ENCODE results near the gene PADI6. TPM values are rescaled to one million over a fixed set of nuclear protein-coding genes. Genes with fewer than 3 reads are reported as not detected.

Gene PADI6
- total and polyA plus RNA-seq, 2 experiments from 2014 or later: not detected

GRCh38 chr1:17377325-17377953 lies 5.4 kb downstream of the PADI6 start:
- Histone ChIP-seq H2AFZ (no peak overlapping the region), H3K79me2 (no peaks in the 10 kb centered on the region), H3K27me3 (no peaks in the 10 kb centered on the region), H3K4me2 (no peak overlapping the region), H3K27ac (no peak overlapping the region), H4K20me1 (ENCODE audit: insufficient read depth, poor library complexity, severe bottlenecking) (no peaks in the 10 kb centered on the region), H3K4me3 (no peak overlapping the region), H3K9me2 (replicated peaks; ENCODE audit: insufficient read depth) (no peaks in the 10 kb centered on the region), H3K9me3 (ENCODE audit: low read depth) (no peaks in the 10 kb centered on the region), H3K4me1 (ENCODE audit: insufficient read depth) (no peaks in the 10 kb centered on the region), H3K36me3 (replicated peaks; ENCODE audit: insufficient read depth, low read depth) (no peaks in the 10 kb centered on the region)
- peak; percentile 35 for DNase-seq (ENCODE audit: low spot score)
- WGBS (ENCODE audit: low lambda C conversion rate, missing lambda C conversion rate): 42% methylated on average over 16 of the region's 16 CpGs
- TF ChIP-seq CTCF (IDR thresholded peaks at IDR 0.05; ENCODE audit: poor library complexity): no peak
- TF ChIP-seq EZH2 (IDR thresholded peaks at IDR 0.05; ENCODE audit: borderline replicate concordance): no peak
- no peak for TF ChIP-seq EZH2phosphoT487 (IDR thresholded peaks at IDR 0.05; ENCODE audit: low read depth, severe bottlenecking, unreplicated experiment)

- no peak overlapping the region for H2AFZ ChIP-seq
- no peaks in the 10 kb centered on the region for H3K79me2 ChIP-seq
- 91% methylated on average over 2 of the region's 2 CpGs for WGBS (ENCODE audit: low lambda C conversion rate, missing lambda C conversion rate)
- H3K27me3 ChIP-seq: no peaks in the 10 kb centered on the region
- H3K4me2 ChIP-seq: no peak overlapping the region
- H3K27ac ChIP-seq: no peak overlapping the region
- no peaks in the 10 kb centered on the region for H3K9me2 ChIP-seq (replicated peaks; ENCODE audit: insufficient read depth)
- H3K9me3 ChIP-seq (ENCODE audit: low read depth): no peaks in the 10 kb centered on the region
- TF ChIP-seq CTCF (IDR thresholded peaks at IDR 0.05; ENCODE audit: poor library complexity): no peak
- TF ChIP-seq EZH2phosphoT487 (IDR thresholded peaks at IDR 0.05; ENCODE audit: low read depth, severe bottlenecking, unreplicated experiment): no peak
- no peak for TF ChIP-seq EZH2 (IDR thresholded peaks at IDR 0.05; ENCODE audit: borderline replicate concordance)
- no peaks in the 10 kb centered on the region for H3K36me3 ChIP-seq (replicated peaks; ENCODE audit: insufficient read depth, low read depth)
- H4K20me1 ChIP-seq (ENCODE audit: insufficient read depth, poor library complexity, severe bottlenecking): no peaks in the 10 kb centered on the region
- no peak overlapping the region for H3K4me3 ChIP-seq
- no peak for DNase-seq (ENCODE audit: low spot score)
- H3K4me1 ChIP-seq (ENCODE audit: insufficient read depth): no peaks in the 10 kb centered on the region
Observed at GRCh38 chr1:17381161-17381560, 9.2 kb downstream of the PADI6 start.

GRCh38 chr1:17392199-17392740 lies 20.3 kb downstream of the PADI6 start:
- Histone ChIP-seq H3K9me3 (ENCODE audit: low read depth) (no peaks in the 10 kb centered on the region), H3K4me1 (ENCODE audit: insufficient read depth) (no peaks in the 10 kb centered on the region), H3K4me3 (no peak overlapping the region), H3K36me3 (replicated peaks; ENCODE audit: insufficient read depth, low read depth) (no peaks in the 10 kb centered on the region), H3K4me2 (no peak overlapping the region), H3K27ac (no peak overlapping the region), H2AFZ (no peak overlapping the region), H3K27me3 (no peaks in the 10 kb centered on the region), H3K79me2 (no peaks in the 10 kb centered on the region), H3K9me2 (replicated peaks; ENCODE audit: insufficient read depth) (no peaks in the 10 kb centered on the region), H4K20me1 (ENCODE audit: insufficient read depth, poor library complexity, severe bottlenecking) (no peaks in the 10 kb centered on the region)
- WGBS (ENCODE audit: low lambda C conversion rate, missing lambda C conversion rate): 83% methylated on average over 10 of the region's 10 CpGs
- DNase-seq (ENCODE audit: low spot score): no peak
- no peak for TF ChIP-seq EZH2 (IDR thresholded peaks at IDR 0.05; ENCODE audit: borderline replicate concordance)

- no peaks in the 10 kb centered on the region for H4K20me1 ChIP-seq (ENCODE audit: insufficient read depth, poor library complexity, severe bottlenecking)
- TF ChIP-seq EZH2phosphoT487 (IDR thresholded peaks at IDR 0.05; ENCODE audit: low read depth, severe bottlenecking, unreplicated experiment) (no peak), EZH2 (IDR thresholded peaks at IDR 0.05; ENCODE audit: borderline replicate concordance) (no peak), CTCF (IDR thresholded peaks at IDR 0.05; ENCODE audit: poor library complexity) (no peak)
- H3K27ac ChIP-seq: no peak overlapping the region
- DNase-seq (ENCODE audit: low spot score): no peak
- H3K9me3 ChIP-seq (ENCODE audit: low read depth): no peaks in the 10 kb centered on the region
- H3K9me2 ChIP-seq (replicated peaks; ENCODE audit: insufficient read depth): no peaks in the 10 kb centered on the region
- H2AFZ ChIP-seq: no peak overlapping the region
- no peak overlapping the region for H3K4me2 ChIP-seq
- no peaks in the 10 kb centered on the region for H3K36me3 ChIP-seq (replicated peaks; ENCODE audit: insufficient read depth, low read depth)
- H3K4me1 ChIP-seq (ENCODE audit: insufficient read depth): no peaks in the 10 kb centered on the region
- H3K4me3 ChIP-seq: no peak overlapping the region
- no peaks in the 10 kb centered on the region for H3K27me3 ChIP-seq
- 81% methylated on average over 8 of the region's 8 CpGs for WGBS (ENCODE audit: low lambda C conversion rate, missing lambda C conversion rate)
- H3K79me2 ChIP-seq: no peaks in the 10 kb centered on the region
Observed at GRCh38 chr1:17393230-17393629, 21.2 kb downstream of the PADI6 start.

Measured in hepatocyte (in vitro differentiated cells).